MCF 10A (cell line): ENCODE measurements around the gene ZZZ3. TPM values are rescaled to one million over a fixed set of nuclear protein-coding genes. Genes with fewer than 3 reads are reported as not detected.

ENCODE experiments used
- BruUV-seq: library from RNA; stranded (reverse); fragments of 400-500 nt; replicated peaks from 2 replicates; lab custom pipeline; 2021; lab: Mats Ljungman, UMichigan
- CTCF ChIA-PET: fragments of 300-600 bp; sonication (Branson Sonifier 250); formaldehyde crosslinking; extraction: SDS; loops from one replicate; lab custom pipeline; 2021; ENCODE audit warnings: antibody characterized with exemption, inconsistent platforms; lab: Yijun Ruan, JAX
- POLR2A ChIA-PET: fragments of 300-600, 350-650 bp; sonication (Branson Sonifier 250); formaldehyde crosslinking; extraction: SDS; loops from one replicate; lab custom pipeline; 2020; ENCODE audit warnings: antibody characterized with exemption, inconsistent platforms; lab: Yijun Ruan, JAX
- DNase-seq: peaks from one replicate; pipeline ENCODE4 v3.0.0-alpha.2; 2018; ENCODE audit not compliant: unreplicated experiment
- H3K27ac Mint-ChIP-seq: one replicate; pipeline ENCODE4 v1.8.0; 2022; ENCODE audit warnings: mild to moderate bottlenecking, low read depth, mixed read lengths; ENCODE audit not compliant: unreplicated experiment
- H3K27me3 Mint-ChIP-seq: one replicate; pipeline ENCODE4 v1.8.0; 2022; ENCODE audit warnings: mixed read lengths; ENCODE audit not compliant: insufficient read depth, unreplicated experiment
- H3K36me3 Mint-ChIP-seq: one replicate; pipeline ENCODE4 v1.8.0; 2022; ENCODE audit warnings: mild to moderate bottlenecking, moderate library complexity, mixed read lengths; ENCODE audit not compliant: insufficient read depth, unreplicated experiment
- H3K4me1 Mint-ChIP-seq: one replicate; pipeline ENCODE4 v1.8.0; 2022; ENCODE audit warnings: mixed read lengths; ENCODE audit not compliant: insufficient read depth, unreplicated experiment
- H3K4me3 Mint-ChIP-seq: one replicate; pipeline ENCODE4 v1.8.0; 2022; ENCODE audit warnings: mild to moderate bottlenecking, moderate library complexity, mixed read lengths; ENCODE audit not compliant: unreplicated experiment
- H3K9me3 Mint-ChIP-seq: one replicate; pipeline ENCODE4 v1.8.0; 2022; ENCODE audit warnings: mixed read lengths; ENCODE audit not compliant: unreplicated experiment
- intact Hi-C: fragments of 100-400 bp; cut with micrococcal nuclease; formaldehyde crosslinking; loops from 2 replicates; pipeline ENCODE4 v1.14.1; 2022
- total RNA-seq: library from RNA; stranded (reverse); gene quantifications from 2 replicates; pipeline ENCODE4 v1.2.3, GENCODE V29; 2022
- TF ChIP-seq, protein P1 (sequence below): fragments of 200-600 bp; IDR thresholded peaks from one replicate; pipeline ENCODE4 v1.8.0; 2022; ENCODE audit warnings: antibody characterized with exemption, mild to moderate bottlenecking; ENCODE audit not compliant: unreplicated experiment

Gene ZZZ3
- total RNA-seq, 1 experiment from 2014 or later, result 83.9 TPM

DNA sequence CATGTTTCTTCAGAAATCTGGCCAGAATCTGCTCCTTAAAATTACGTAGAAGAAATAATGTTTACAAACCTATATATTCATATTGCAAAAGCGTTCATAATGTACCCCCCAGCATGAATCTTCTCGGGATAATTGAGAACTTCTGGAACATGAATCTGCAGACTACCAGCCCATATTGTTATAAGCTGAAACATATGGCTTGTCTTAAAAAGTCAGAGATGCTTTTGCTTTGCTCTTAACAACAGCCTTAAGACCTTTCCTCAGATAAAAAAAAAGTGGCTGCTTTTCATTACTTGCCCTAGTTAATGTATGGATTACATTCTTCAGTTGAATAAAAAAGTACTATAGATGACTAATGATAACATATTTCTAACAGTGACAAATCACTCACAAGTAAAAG is 15.0 kb upstream of the ZZZ3 start:
- ChIA-PET CTCF (interaction anchor here (0.6 to 1.5 kb wide), 4 partner anchors 13 to 417 kb away, joined by 3 to 5 read pairs (median 4); no protein-coding TSS in a partner anchor), POLR2A (interaction anchor here (0.8 to 1.8 kb wide), 2 partner anchors 14 to 18 kb away, joined by 3 to 4 read pairs; no protein-coding TSS in a partner anchor)
- Mint-ChIP-seq H3K36me3 (peaks cover 54% of the 10 kb centered on the region), H3K27ac (no peak overlapping the region), H3K4me3 (no peak overlapping the region), H3K9me3 (no peaks in the 10 kb centered on the region), H3K27me3 (no peaks in the 10 kb centered on the region), H3K4me1 (no peaks in the 10 kb centered on the region)
- TF ChIP-seq, protein P1, sequence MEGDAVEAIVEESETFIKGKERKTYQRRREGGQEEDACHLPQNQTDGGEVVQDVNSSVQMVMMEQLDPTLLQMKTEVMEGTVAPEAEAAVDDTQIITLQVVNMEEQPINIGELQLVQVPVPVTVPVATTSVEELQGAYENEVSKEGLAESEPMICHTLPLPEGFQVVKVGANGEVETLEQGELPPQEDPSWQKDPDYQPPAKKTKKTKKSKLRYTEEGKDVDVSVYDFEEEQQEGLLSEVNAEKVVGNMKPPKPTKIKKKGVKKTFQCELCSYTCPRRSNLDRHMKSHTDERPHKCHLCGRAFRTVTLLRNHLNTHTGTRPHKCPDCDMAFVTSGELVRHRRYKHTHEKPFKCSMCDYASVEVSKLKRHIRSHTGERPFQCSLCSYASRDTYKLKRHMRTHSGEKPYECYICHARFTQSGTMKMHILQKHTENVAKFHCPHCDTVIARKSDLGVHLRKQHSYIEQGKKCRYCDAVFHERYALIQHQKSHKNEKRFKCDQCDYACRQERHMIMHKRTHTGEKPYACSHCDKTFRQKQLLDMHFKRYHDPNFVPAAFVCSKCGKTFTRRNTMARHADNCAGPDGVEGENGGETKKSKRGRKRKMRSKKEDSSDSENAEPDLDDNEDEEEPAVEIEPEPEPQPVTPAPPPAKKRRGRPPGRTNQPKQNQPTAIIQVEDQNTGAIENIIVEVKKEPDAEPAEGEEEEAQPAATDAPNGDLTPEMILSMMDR, result no peak
- BruUV-seq, result no TSS peak
- no peak for DNase-seq
- intact Hi-C loops, result no loop called here

- Mint-ChIP-seq H3K27me3 (no peaks in the 10 kb centered on the region), H3K4me3 (no peak overlapping the region), H3K27ac (no peak overlapping the region), H3K36me3 (peaks cover 10% of the 10 kb centered on the region), H3K4me1 (peaks cover 12% of the 10 kb centered on the region), H3K9me3 (no peaks in the 10 kb centered on the region)
- ChIA-PET POLR2A (interaction anchor here (1.0 kb wide), 1 partner anchor 290 kb away, joined by 3 read pairs; the partner anchor contains the start of gene FUBP1), CTCF (interaction anchor here (0.6 kb wide), 1 partner anchor 74 kb away, joined by 3 read pairs; no protein-coding TSS in a partner anchor)
- BruUV-seq, result no TSS peak
- no peak for DNase-seq
- intact Hi-C loops, result no loop called here
- TF ChIP-seq, protein P1, result no peak
These were observed 6.5 kb upstream of the ZZZ3 start for GRCh38 chr1:77688939-77689338.

DNA sequence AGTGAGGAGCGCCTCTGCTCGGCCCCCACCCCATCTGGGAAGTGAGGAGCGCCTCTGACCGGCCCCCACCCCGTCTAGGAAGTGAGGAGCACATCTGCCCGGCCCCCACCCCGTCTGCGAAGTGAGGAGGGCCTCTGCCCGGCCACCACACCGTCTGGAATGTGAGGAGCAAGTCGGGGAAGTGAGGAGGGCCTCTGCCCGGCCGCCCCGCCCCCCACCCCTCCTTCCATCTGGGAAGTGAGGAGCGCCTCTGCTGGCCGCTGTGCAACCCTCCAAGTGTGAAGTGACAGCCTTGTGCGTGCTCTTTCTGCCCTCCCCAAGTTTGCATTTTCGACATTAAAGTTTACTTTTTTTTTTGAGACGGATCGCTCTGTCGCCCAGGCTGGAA is 5.1 kb upstream of the ZZZ3 start:
- Mint-ChIP-seq H3K4me1 (peaks cover 15% of the 10 kb centered on the region), H3K27me3 (no peaks in the 10 kb centered on the region), H3K27ac (no peak overlapping the region), H3K4me3 (no peak overlapping the region), H3K36me3 (peaks cover 11% of the 10 kb centered on the region), H3K9me3 (no peaks in the 10 kb centered on the region)
- intact Hi-C loops, result no loop called here
- no peak for DNase-seq
- TF ChIP-seq, protein P1, result no peak
- ChIA-PET POLR2A (no interaction called here), CTCF (no interaction called here)
- BruUV-seq, result no TSS peak

GRCh38 chr1:77686796-77687518 is 4.5 kb upstream of the ZZZ3 start:
- Mint-ChIP-seq H3K36me3 (peaks cover 17% of the 10 kb centered on the region), H3K27me3 (no peaks in the 10 kb centered on the region), H3K9me3 (no peaks in the 10 kb centered on the region), H3K4me1 (peaks cover 15% of the 10 kb centered on the region), H3K4me3 (no peak overlapping the region), H3K27ac (no peak overlapping the region)
- no peak for DNase-seq
- POLR2A ChIA-PET, result interaction anchor here (0.5 kb wide), 1 partner anchor 54 kb away, joined by 4 read pairs; no protein-coding TSS in a partner anchor
- intact Hi-C loops, result no loop called here
- BruUV-seq, result no TSS peak
- CTCF ChIA-PET, result interaction anchor here (0.6 to 1.0 kb wide), 2 partner anchors 218 to 533 kb away, joined by 3 read pairs; no protein-coding TSS in a partner anchor
- TF ChIP-seq, protein P1, result no peak
